Fibroblast of lung (primary cell): ENCODE measurements around the gene FRMD4A. TPM values are rescaled to one million over a fixed set of nuclear protein-coding genes. Genes with fewer than 3 reads are reported as not detected.

Experiments used
- DNase-seq, 2 donors: peaks; one replicate each; pipeline versions ENCODE4 v3.0.0 to v3.0.0-alpha.2; 2010; ENCODE audit warnings: low read depth in 2 of 2
- H2AFZ ChIP-seq: 2 replicates; pipeline ENCODE4 v1.5.1; 2012; ENCODE audit warnings: low read length, control low read depth, inconsistent platforms
- H3K27ac ChIP-seq: 2 replicates; pipeline ENCODE4 v1.5.1; 2011; ENCODE audit warnings: low read length, control low read depth; ENCODE audit not compliant: insufficient read depth
- H3K27me3 ChIP-seq: 2 replicates; pipeline ENCODE4 v1.5.1; 2011; ENCODE audit warnings: mild to moderate bottlenecking, low read length; ENCODE audit not compliant: control insufficient read depth, insufficient read depth
- H3K36me3 ChIP-seq: 2 replicates; pipeline ENCODE4 v1.5.1; 2011; ENCODE audit warnings: low read length; ENCODE audit not compliant: control insufficient read depth, insufficient read depth
- H3K4me1 ChIP-seq: 2 replicates; pipeline ENCODE4 v1.5.1; 2011; ENCODE audit warnings: low read length; ENCODE audit not compliant: control insufficient read depth, insufficient read depth; ENCODE audit errors: extremely low read depth
- H3K4me2 ChIP-seq: 2 replicates; pipeline ENCODE4 v1.5.1; 2011; ENCODE audit warnings: low read length, control low read depth; ENCODE audit not compliant: insufficient read depth; ENCODE audit errors: extremely low read depth
- H3K4me3 ChIP-seq, 4 experiments: fragments of 200-600 bp in 1 of 4; sonication (generic) in 1 of 4; replicated peaks in 1 of 4; 2 replicates each; pipeline ENCODE4 v1.5.1; 2011 to 2016; ENCODE audit warnings: low read length in 4 of 4, low read depth in 3 of 4, mild to moderate bottlenecking in 3 of 4, control low read depth in 2 of 4, inconsistent platforms in 1 of 4, mixed read lengths in 1 of 4; ENCODE audit not compliant: insufficient read depth in 1 of 4; ENCODE audit errors: control extremely low read depth in 1 of 4
- H3K79me2 ChIP-seq: 2 replicates; pipeline ENCODE4 v1.5.1; 2012; ENCODE audit warnings: mild to moderate bottlenecking, low read length, inconsistent platforms; ENCODE audit not compliant: control insufficient read depth, insufficient read depth
- H3K9ac ChIP-seq: 2 replicates; pipeline ENCODE4 v1.5.1; 2011; ENCODE audit warnings: mild to moderate bottlenecking, low read length, control low read depth; ENCODE audit not compliant: insufficient read depth
- H3K9me3 ChIP-seq: 2 replicates; pipeline ENCODE4 v1.5.1; 2012; ENCODE audit warnings: low read depth, low read length; ENCODE audit not compliant: control insufficient read depth, insufficient read depth
- H4K20me1 ChIP-seq: 2 replicates; pipeline ENCODE4 v1.5.1; 2011; ENCODE audit warnings: low read length; ENCODE audit not compliant: control insufficient read depth, insufficient read depth; ENCODE audit errors: extremely low read depth
- EZH2 ChIP-seq: IDR thresholded peaks from 2 replicates; pipeline ENCODE4 v1.5.1; 2012; ENCODE audit warnings: low read length, control low read depth, mild to moderate bottlenecking; ENCODE audit errors: missing control alignments
- polyA plus RNA-seq, 2 donors: library from polyadenylated mRNA; depleted of rRNA in 1 of 2; stranded (reverse) in 1 of 2; unstranded in 1 of 2; fragments of >200 nt; gene quantifications; 2 replicates each; pipeline ENCODE4 v1.2.1, GENCODE V29; 2011 to 2012; ENCODE audit warnings: missing spikeins in 1 of 2
- total RNA-seq: library from RNA; depleted of rRNA; stranded (reverse); fragments of >200 nt; gene quantifications from 2 replicates; pipeline ENCODE4 v1.2.1, GENCODE V29; 2014
- TF ChIP-seq, protein P1 (sequence below), 2 donors: IDR thresholded peaks in 1 of 2; conservative IDR thresholded peaks in 1 of 2; 1 replicate in 1 of 2; 2 replicates in 1 of 2; pipeline ENCODE4 v1.5.1; 2011 to 2012; ENCODE audit warnings: low read length in 2 of 2, control low read depth in 1 of 2, inconsistent platforms in 1 of 2, low read depth in 1 of 2, mild to moderate bottlenecking in 1 of 2

The FRMD4A gene
- total and polyA plus RNA-seq, 2 donors (not counting 1 experiment from before 2014, with no cell fraction given) = 26.9 to 63.6 TPM

DNA sequence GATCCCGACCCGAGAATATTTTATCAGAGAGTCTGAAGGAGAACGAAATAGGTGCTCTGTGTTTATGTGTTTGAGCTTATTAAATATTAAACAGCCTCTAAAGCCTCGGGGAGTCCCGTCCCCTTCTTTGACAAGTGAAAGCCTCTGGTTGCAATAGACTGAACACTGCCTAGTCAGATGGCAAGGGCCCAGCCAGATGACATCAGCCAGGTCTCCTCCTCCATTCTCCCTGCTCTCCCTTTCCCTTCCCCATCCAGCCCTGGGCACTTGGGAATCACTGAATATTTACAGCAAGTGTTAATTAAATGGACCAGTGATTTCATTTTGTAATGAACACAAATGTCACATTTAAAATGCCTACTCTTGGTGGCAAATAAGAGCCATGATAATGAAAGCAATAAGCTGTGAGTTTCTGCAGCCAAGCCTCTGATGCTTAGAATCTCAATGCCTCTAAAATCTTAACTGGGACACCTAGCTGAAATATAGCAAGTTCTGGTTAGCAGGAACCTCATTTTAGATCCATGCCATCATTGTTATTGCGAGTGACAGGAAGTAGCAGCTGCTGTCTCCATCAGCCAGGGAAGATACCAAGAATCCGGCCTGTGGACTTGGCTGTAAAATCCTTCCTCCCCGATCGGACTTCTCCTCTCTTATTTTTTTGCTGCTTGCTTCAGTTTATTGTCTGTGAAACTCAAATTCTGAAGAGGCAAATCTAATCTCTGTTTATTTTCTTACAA is 541.8 kb downstream of the FRMD4A start:
- Histone ChIP-seq H3K9me3 (no peaks in the 10 kb centered on the region), H3K36me3 (peaks cover 4% of the 10 kb centered on the region), H3K4me2 (peak overlapping the region; percentile 34), H3K9ac (no peak overlapping the region), H3K4me1 (peaks cover 25% of the 10 kb centered on the region), H3K4me3 (no peak overlapping the region), H3K27ac (peak overlapping the region; percentile 40), H2AFZ (no peak overlapping the region), H4K20me1 (no peaks in the 10 kb centered on the region), H3K79me2 (no peaks in the 10 kb centered on the region), H3K27me3 (no peaks in the 10 kb centered on the region)
- DNase-seq = peak; percentile 63 to 66
- TF ChIP-seq, protein P1, sequence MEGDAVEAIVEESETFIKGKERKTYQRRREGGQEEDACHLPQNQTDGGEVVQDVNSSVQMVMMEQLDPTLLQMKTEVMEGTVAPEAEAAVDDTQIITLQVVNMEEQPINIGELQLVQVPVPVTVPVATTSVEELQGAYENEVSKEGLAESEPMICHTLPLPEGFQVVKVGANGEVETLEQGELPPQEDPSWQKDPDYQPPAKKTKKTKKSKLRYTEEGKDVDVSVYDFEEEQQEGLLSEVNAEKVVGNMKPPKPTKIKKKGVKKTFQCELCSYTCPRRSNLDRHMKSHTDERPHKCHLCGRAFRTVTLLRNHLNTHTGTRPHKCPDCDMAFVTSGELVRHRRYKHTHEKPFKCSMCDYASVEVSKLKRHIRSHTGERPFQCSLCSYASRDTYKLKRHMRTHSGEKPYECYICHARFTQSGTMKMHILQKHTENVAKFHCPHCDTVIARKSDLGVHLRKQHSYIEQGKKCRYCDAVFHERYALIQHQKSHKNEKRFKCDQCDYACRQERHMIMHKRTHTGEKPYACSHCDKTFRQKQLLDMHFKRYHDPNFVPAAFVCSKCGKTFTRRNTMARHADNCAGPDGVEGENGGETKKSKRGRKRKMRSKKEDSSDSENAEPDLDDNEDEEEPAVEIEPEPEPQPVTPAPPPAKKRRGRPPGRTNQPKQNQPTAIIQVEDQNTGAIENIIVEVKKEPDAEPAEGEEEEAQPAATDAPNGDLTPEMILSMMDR (conservative IDR thresholded peaks at IDR 0.05 in 1 of 2, IDR thresholded peaks at IDR 0.05 in 1 of 2; ENCODE audit: low read depth in 1 of 2, low read length in 2 of 2) = no peak
- TF ChIP-seq EZH2 = no peak

DNA sequence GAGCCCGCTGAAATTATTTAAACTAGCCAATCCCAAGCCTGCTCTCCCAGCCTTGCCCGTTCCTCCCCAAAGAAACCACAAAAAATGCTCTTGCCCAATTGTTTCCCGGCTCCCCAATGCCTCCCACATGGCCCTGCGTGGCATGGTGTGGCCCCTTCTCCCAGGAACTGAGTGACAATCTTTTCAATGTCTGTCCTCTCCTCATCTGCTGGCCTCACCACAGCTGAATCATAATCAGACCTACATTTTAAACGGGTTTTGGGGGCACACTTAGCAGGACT is 542.5 kb downstream of the FRMD4A start:
- Histone ChIP-seq H3K9ac (no peak overlapping the region), H3K27ac (peak overlapping the region; percentile 40), H3K4me1 (peaks cover 25% of the 10 kb centered on the region), H3K36me3 (peaks cover 4% of the 10 kb centered on the region), H2AFZ (no peak overlapping the region), H3K79me2 (no peaks in the 10 kb centered on the region), H3K4me2 (no peak overlapping the region), H3K9me3 (no peaks in the 10 kb centered on the region), H4K20me1 (no peaks in the 10 kb centered on the region), H3K4me3 (no peak overlapping the region), H3K27me3 (no peaks in the 10 kb centered on the region)
- TF ChIP-seq, protein P1 (conservative IDR thresholded peaks at IDR 0.05 in 1 of 2, IDR thresholded peaks at IDR 0.05 in 1 of 2; ENCODE audit: low read depth in 1 of 2, low read length in 2 of 2) = no peak
- no peak for TF ChIP-seq EZH2
- peak; percentile 12 to 26 for DNase-seq

DNA sequence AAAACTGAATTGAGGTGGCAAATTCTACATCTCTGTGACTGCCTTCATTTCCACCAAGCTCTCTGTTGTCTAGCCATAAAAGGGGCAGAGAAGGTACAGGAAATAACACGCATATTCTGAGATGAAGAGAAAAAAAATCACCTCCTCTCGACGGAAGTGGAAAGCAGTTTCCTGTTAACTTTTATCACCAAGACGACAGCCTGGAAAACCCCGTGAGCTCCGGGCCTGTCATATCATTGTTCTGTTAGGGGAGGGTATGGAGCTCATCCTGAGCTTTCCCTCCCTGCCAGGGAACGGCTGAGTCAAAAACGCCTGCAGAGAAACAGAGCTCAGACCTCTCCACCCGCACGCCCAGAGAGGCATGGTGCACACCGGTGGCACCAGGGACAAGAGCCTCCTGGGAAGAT is 543.7 kb downstream of the FRMD4A start:
- H2AFZ ChIP-seq = no peak overlapping the region
- H3K9ac ChIP-seq = no peak overlapping the region
- H3K4me3 ChIP-seq = no peak overlapping the region
- H3K27ac ChIP-seq = no peak overlapping the region
- H3K36me3 ChIP-seq = no peaks in the 10 kb centered on the region
- DNase-seq = peak in 1 of 2 donors; percentile 56
- no peaks in the 10 kb centered on the region for H3K27me3 ChIP-seq
- TF ChIP-seq EZH2 = no peak
- TF ChIP-seq, protein P1 (conservative IDR thresholded peaks at IDR 0.05 in 1 of 2, IDR thresholded peaks at IDR 0.05 in 1 of 2; ENCODE audit: low read depth in 1 of 2, low read length in 2 of 2) = no peak
- H3K9me3 ChIP-seq = no peaks in the 10 kb centered on the region
- no peaks in the 10 kb centered on the region for H3K79me2 ChIP-seq
- peaks cover 25% of the 10 kb centered on the region for H3K4me1 ChIP-seq
- no peaks in the 10 kb centered on the region for H4K20me1 ChIP-seq
- no peak overlapping the region for H3K4me2 ChIP-seq
